GM12891 (cell line): ENCODE measurements around the gene UBE2J2.
A peak's percentile ranks its signal among the peaks of the same experiment; 100 is the strongest.

Source experiments
- DNase-seq: peaks from one replicate; pipeline ENCODE4 v3.0.0; 2011; ENCODE audit warnings: low spot score; ENCODE audit not compliant: insufficient read length
- FAIRE-seq: peaks from 2 replicates; lab custom pipeline; 2011; peaks lifted over from hg19 to GRCh38; lab: Jason Lieb, UNC
- PAX5 ChIP-seq: IDR thresholded peaks from 2 replicates; pipeline ENCODE4 v1.6.1; 2011; ENCODE audit warnings: low read length, moderate library complexity, mild to moderate bottlenecking; ENCODE audit not compliant: insufficient read depth, severe bottlenecking
- POLR2A ChIP-seq: IDR thresholded peaks from 2 replicates; pipeline ENCODE4 v1.6.1; 2011; ENCODE audit warnings: low read depth, low read length, control low read depth
- POLR2AphosphoS5 ChIP-seq: IDR thresholded peaks from 2 replicates; pipeline ENCODE4 v1.6.1; 2011; ENCODE audit warnings: low read depth, low read length, control low read depth
- POU2F2 ChIP-seq: IDR thresholded peaks from 2 replicates; pipeline ENCODE4 v1.6.1; 2011; ENCODE audit warnings: low read depth, mild to moderate bottlenecking, control low read depth, low read length, moderate library complexity
- SPI1 ChIP-seq: IDR thresholded peaks from 2 replicates; pipeline ENCODE4 v1.6.1; 2011; ENCODE audit warnings: low read depth, low read length, control low read depth
- TAF1 ChIP-seq: IDR thresholded peaks from 2 replicates; pipeline ENCODE4 v1.6.1; 2011; ENCODE audit warnings: low read depth, low read length, control low read depth

UBE2J2 gene

GRCh38 chr1:1309251-1310108 is 35.8 kb upstream of the UBE2J2 start:
- no peak for FAIRE-seq
- DNase-seq, result no peak
- TF ChIP-seq POLR2AphosphoS5 (peak; percentile 8; the same call in 1 of the 2 replicates), SPI1 (no peak), PAX5 (no peak)

GRCh38 chr1:1308756-1309250 is 35.1 kb upstream of the UBE2J2 start:
- FAIRE-seq, result no peak
- TF ChIP-seq TAF1, result no peak
- TF ChIP-seq POLR2A, result no peak
- no peak for TF ChIP-seq PAX5
- no peak for TF ChIP-seq POLR2AphosphoS5
- no peak for TF ChIP-seq POU2F2
- TF ChIP-seq SPI1, result no peak

GRCh38 chr1:1307923-1308755 is 34.5 kb upstream of the UBE2J2 start, which contains the start of the genes ACAP3 and PUSL1:
Gene ACAP3, minus strand, starts transcription at chr1:1307930. Its CDS starts 115 bp downstream, at chr1:1307815.
Gene PUSL1, plus strand, starts transcription at chr1:1308597. Its CDS starts 47 bp downstream, at chr1:1308644.
- peak; percentile 99 for FAIRE-seq
- TF ChIP-seq TAF1, result no peak
- TF ChIP-seq PAX5, result peak; percentile 72
- peak; percentile 99 for DNase-seq

More at GRCh38 chr1:1308756-1309250, 35.1 kb upstream of the UBE2J2 start:
- no peak for DNase-seq

- DNase-seq (no peak), FAIRE-seq (peak; percentile 59)
- no peak for TF ChIP-seq POLR2A
- TF ChIP-seq PAX5, result no peak
- TF ChIP-seq TAF1, result no peak
- no peak for TF ChIP-seq POU2F2
- no peak for TF ChIP-seq SPI1
- no peak for TF ChIP-seq POLR2AphosphoS5
These were observed 33.7 kb upstream of the UBE2J2 start for GRCh38 chr1:1307261-1307922.

- TF ChIP-seq POLR2AphosphoS5 (no peak), POLR2A (no peak), PAX5 (no peak), POU2F2 (no peak), SPI1 (no peak), TAF1 (no peak)
- FAIRE-seq, result peak; percentile 95
- no peak for DNase-seq
These were observed 33.1 kb upstream of the UBE2J2 start for GRCh38 chr1:1306661-1307260.

GRCh38 chr1:1306070-1306660 is 32.5 kb upstream of the UBE2J2 start:
- FAIRE-seq, result peak; percentile 31
- no peak for TF ChIP-seq POLR2AphosphoS5
- TF ChIP-seq TAF1, result no peak
- no peak for TF ChIP-seq POU2F2
- TF ChIP-seq POLR2A, result no peak
- TF ChIP-seq PAX5, result no peak
- no peak for TF ChIP-seq SPI1
- no peak for DNase-seq

- FAIRE-seq (peak; percentile 84), DNase-seq (peak; percentile 68)
- no peak for TF ChIP-seq TAF1
- TF ChIP-seq POLR2A, result no peak
- 0 out of 2 replicates have a peak, but pooled peaks have one; percentile 26 for TF ChIP-seq POU2F2
- TF ChIP-seq POLR2AphosphoS5, result no peak
- no peak for TF ChIP-seq SPI1
These were observed 31.8 kb upstream of the UBE2J2 start for GRCh38 chr1:1305300-1306069.
